GM12801 (cell line): Measurements from ENCODE around the gene CINP.

Experiments
- CTCF ChIP-seq: IDR thresholded peaks from one replicate; pipeline ENCODE4 v1.5.1; 2011; ENCODE audit warnings: control low read depth; ENCODE audit not compliant: insufficient read length; ENCODE audit errors: extremely low read depth

The CINP gene

GRCh38 chr14:102390064-102390855, 27.6 kb upstream of the CINP start:
- TF ChIP-seq CTCF, result no peak

- TF ChIP-seq CTCF, result no peak
These were observed 26.6 kb upstream of the CINP start for GRCh38 chr14:102389246-102389645.

GRCh38 chr14:102387086-102387485, 24.4 kb upstream of the CINP start:
- TF ChIP-seq CTCF, result no peak

- TF ChIP-seq CTCF, result no peak
These were observed 16.1 kb upstream of the CINP start for GRCh38 chr14:102378830-102379229.

- TF ChIP-seq CTCF, result no peak
These were observed 15.0 kb upstream of the CINP start for GRCh38 chr14:102377696-102378095.

GRCh38 chr14:102375119-102375518, 12.4 kb upstream of the CINP start:
- no peak for TF ChIP-seq CTCF

GRCh38 chr14:102374264-102374663, 11.6 kb upstream of the CINP start:
- no peak for TF ChIP-seq CTCF
